Endothelial cell (in vitro differentiated cells): ENCODE results near the gene MYO18B. TPM values are rescaled to one million over a fixed set of nuclear protein-coding genes. Genes with fewer than 3 reads are reported as not detected.

ENCODE experiments used
- DNase-seq: peaks from one replicate; pipeline ENCODE4 v3.0.0; 2021; ENCODE audit warnings: low spot score
- H3K27ac Mint-ChIP-seq: one replicate; pipeline ENCODE4 v1.8.0; 2021; ENCODE audit warnings: mixed read lengths, inconsistent platforms; ENCODE audit not compliant: unreplicated experiment
- H3K27me3 Mint-ChIP-seq: one replicate; pipeline ENCODE4 v1.8.0; 2021; ENCODE audit warnings: mild to moderate bottlenecking, moderate library complexity, mixed read lengths, inconsistent platforms; ENCODE audit not compliant: unreplicated experiment
- H3K36me3 Mint-ChIP-seq: one replicate; pipeline ENCODE4 v1.8.0; 2021; ENCODE audit warnings: mild to moderate bottlenecking, low read depth, mixed read lengths, inconsistent platforms; ENCODE audit not compliant: unreplicated experiment
- H3K4me1 Mint-ChIP-seq: one replicate; pipeline ENCODE4 v1.8.0; 2021; ENCODE audit warnings: mild to moderate bottlenecking, mixed read lengths, inconsistent platforms; ENCODE audit not compliant: unreplicated experiment
- H3K4me3 Mint-ChIP-seq: one replicate; pipeline ENCODE4 v1.8.0; 2021; ENCODE audit warnings: mild to moderate bottlenecking, mixed read lengths, inconsistent platforms; ENCODE audit not compliant: unreplicated experiment
- H3K9me3 Mint-ChIP-seq: one replicate; pipeline ENCODE4 v1.8.0; 2021; ENCODE audit warnings: mixed read lengths, inconsistent platforms; ENCODE audit not compliant: unreplicated experiment
- total RNA-seq: library from RNA; stranded (reverse); fragmentation: NEBNext Ultra II Directional; extraction: Animal tissue kit (Norgen Biotek cat#: 25700); gene quantifications from one replicate; pipeline ENCODE4 v1.2.1, GENCODE V29; 2021; ENCODE audit not compliant: unreplicated experiment
- TF ChIP-seq, protein P1 (sequence below): fragments of 200-600 bp; sonication (generic); IDR thresholded peaks from one replicate; pipeline ENCODE4 v1.5.0; 2021; ENCODE audit warnings: antibody characterized with exemption; ENCODE audit not compliant: unreplicated experiment

MYO18B gene
- total RNA-seq, 1 donor from 2014 or later = not detected

DNA sequence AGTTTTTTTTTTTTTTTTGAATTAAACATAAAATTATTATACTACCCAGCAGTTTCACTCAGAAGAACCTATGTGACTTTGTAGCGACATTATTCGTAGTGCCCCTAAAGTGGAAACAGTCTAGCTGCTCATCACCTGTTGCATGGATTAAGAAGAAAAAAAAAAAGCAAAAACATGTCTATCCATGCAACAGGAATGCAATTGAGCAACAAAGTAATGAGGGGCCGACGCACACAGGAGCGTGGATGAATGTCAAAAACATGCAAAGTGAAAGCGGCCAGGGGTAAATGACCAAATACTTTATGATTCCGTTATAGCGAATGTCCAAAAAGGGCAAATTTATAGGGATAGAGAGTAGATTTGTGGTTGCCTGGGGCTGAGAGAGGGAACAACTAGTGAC, 16.3 kb downstream of the MYO18B start:
- Mint-ChIP-seq H3K27ac (no peak overlapping the region), H3K4me3 (no peak overlapping the region), H3K9me3 (no peaks in the 10 kb centered on the region)

DNA sequence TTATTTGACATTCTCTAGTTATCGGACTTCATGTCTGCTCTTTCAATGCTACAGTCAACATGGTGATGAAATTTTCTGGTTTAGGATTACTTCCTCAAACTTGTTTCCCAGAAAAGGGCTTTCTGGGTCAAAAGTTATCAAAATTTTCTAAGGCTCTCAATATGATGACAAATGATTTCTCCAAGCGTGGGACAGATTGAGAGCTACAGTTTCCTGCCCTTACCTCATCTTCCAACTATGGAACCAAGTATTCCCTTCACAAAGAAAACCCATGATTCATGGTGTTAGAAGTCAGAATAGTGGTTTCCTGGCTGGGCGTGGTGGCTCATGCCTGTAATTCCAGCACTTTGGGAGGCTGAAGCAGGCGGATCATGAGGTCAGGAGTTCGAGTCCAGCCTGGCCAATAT, 17.8 kb downstream of the MYO18B start:
- Mint-ChIP-seq H3K4me1 (no peaks in the 10 kb centered on the region), H3K4me3 (no peak overlapping the region), H3K27ac (no peak overlapping the region), H3K9me3 (no peaks in the 10 kb centered on the region), H3K27me3 (peaks cover 2% of the 10 kb centered on the region), H3K36me3 (no peaks in the 10 kb centered on the region)
- DNase-seq = no peak
- TF ChIP-seq, protein P1, sequence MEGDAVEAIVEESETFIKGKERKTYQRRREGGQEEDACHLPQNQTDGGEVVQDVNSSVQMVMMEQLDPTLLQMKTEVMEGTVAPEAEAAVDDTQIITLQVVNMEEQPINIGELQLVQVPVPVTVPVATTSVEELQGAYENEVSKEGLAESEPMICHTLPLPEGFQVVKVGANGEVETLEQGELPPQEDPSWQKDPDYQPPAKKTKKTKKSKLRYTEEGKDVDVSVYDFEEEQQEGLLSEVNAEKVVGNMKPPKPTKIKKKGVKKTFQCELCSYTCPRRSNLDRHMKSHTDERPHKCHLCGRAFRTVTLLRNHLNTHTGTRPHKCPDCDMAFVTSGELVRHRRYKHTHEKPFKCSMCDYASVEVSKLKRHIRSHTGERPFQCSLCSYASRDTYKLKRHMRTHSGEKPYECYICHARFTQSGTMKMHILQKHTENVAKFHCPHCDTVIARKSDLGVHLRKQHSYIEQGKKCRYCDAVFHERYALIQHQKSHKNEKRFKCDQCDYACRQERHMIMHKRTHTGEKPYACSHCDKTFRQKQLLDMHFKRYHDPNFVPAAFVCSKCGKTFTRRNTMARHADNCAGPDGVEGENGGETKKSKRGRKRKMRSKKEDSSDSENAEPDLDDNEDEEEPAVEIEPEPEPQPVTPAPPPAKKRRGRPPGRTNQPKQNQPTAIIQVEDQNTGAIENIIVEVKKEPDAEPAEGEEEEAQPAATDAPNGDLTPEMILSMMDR = no peak

More for the DNA sequence above, 16.3 kb downstream of the MYO18B start:
- TF ChIP-seq, protein P1 = no peak
- peaks cover 2% of the 10 kb centered on the region for H3K27me3 Mint-ChIP-seq
- H3K4me1 Mint-ChIP-seq = no peaks in the 10 kb centered on the region
- DNase-seq = no peak
- H3K36me3 Mint-ChIP-seq = no peaks in the 10 kb centered on the region

DNA sequence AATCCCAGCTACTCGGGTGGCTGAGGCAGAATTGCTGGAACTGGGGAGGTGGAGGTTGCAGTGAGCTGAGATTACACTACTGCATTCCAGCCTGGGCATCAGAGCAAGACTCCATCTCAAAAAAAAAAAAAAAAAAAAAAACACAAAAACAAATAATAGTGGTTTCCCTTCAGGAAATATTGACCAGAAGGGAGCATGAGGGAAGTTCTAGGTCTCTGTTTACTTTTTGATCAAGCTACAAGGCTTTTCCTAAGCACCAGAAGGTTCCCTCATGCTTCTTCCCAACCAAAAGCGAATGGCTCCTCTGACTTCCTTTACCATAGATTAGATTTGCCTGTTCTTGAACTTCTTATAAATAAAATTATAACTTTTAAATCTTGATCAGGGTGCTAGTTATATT, 18.3 kb downstream of the MYO18B start:
- no peak for DNase-seq
- H3K27me3 Mint-ChIP-seq = peaks cover 1% of the 10 kb centered on the region
- H3K4me3 Mint-ChIP-seq = no peak overlapping the region
- no peak overlapping the region for H3K27ac Mint-ChIP-seq
- H3K9me3 Mint-ChIP-seq = no peaks in the 10 kb centered on the region
- H3K4me1 Mint-ChIP-seq = no peaks in the 10 kb centered on the region
- no peaks in the 10 kb centered on the region for H3K36me3 Mint-ChIP-seq
- TF ChIP-seq, protein P1 = no peak

DNA sequence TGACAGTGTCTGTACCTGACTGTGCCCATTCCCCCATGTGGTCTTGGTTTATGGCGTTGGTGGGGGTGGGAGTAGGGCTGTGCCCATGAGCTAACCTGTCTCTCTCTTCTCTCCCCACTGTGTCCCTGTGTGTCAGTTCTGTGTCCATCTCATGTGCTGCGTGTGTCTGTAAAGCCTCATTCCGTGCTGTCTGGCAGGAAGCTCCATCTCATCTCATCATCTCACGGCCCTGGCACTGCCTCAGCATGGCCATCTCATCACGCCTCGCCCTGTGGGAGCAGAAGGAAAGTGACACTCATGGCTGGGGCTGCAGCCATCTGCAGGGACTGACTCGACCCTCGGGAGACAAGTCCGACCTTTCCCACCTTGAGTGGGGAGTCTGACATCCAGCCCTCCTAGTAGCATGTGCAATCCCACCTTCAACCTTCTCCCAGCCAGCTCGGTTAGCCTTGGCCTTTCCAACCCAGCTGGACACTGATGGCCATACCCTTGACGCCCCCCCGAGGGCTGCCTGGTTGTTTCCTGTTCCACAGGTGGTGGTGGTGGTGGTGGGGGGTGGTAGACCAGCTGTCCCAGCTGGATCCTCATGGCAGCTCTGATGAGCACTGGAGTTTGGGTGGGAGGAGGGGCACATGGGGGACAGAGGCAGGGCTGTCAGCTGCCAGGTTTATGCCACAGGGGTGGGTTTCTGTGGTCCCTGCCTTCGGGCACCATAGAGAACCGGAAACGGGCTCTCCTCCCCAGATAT, 19.0 kb downstream of the MYO18B start:
- TF ChIP-seq, protein P1 = no peak
- H3K9me3 Mint-ChIP-seq = no peaks in the 10 kb centered on the region

DNA sequence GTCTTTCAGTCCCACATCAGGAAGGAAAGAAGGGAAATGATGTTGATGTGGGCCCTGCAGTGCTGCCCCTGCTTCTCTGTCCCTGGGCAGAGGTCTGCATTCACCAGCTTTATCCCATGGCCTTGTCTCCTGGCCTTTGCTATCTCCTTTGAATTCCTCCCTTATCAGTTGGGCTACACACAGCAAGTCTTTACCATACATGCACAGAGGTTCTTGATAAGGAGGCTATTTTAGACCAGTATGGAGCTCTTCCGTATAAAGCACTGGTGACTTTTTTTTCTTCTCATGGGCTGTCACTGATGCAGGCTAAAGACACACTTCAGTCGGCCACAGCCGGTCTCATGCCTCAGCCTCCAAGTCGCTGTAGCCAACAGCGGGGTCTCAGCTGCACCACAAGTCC, 20.2 kb downstream of the MYO18B start:
- no peak overlapping the region for H3K27ac Mint-ChIP-seq
- H3K9me3 Mint-ChIP-seq = peaks cover 8% of the 10 kb centered on the region
- H3K4me1 Mint-ChIP-seq = no peaks in the 10 kb centered on the region
- TF ChIP-seq, protein P1 = no peak
- no peaks in the 10 kb centered on the region for H3K27me3 Mint-ChIP-seq
- no peak for DNase-seq
- no peak overlapping the region for H3K4me3 Mint-ChIP-seq
- H3K36me3 Mint-ChIP-seq = peaks cover 6% of the 10 kb centered on the region

More for the DNA sequence above, 19.0 kb downstream of the MYO18B start:
- Mint-ChIP-seq H3K27ac (no peak overlapping the region), H3K4me3 (no peak overlapping the region), H3K4me1 (no peaks in the 10 kb centered on the region), H3K27me3 (no peaks in the 10 kb centered on the region), H3K36me3 (no peaks in the 10 kb centered on the region)
- no peak for DNase-seq
